Mesothelial cell of epicardium (in vitro differentiated cells): ENCODE results near the gene FAM184A. TPM values are rescaled to one million over a fixed set of nuclear protein-coding genes. Genes with fewer than 3 reads are reported as not detected.

ENCODE experiments used
- DNase-seq, 2 experiments: peaks; one replicate each; pipeline ENCODE4 v3.0.0; 2021; ENCODE audit warnings: low spot score in 2 of 2; ENCODE audit not compliant: unreplicated experiment in 2 of 2
- H3K27ac Mint-ChIP-seq: 2 replicates; pipeline ENCODE4 v1.8.0; 2021; ENCODE audit warnings: mixed read lengths
- H3K27me3 Mint-ChIP-seq: 2 replicates; pipeline ENCODE4 v1.8.0; 2021; ENCODE audit warnings: low read depth, mixed read lengths
- H3K36me3 Mint-ChIP-seq: 2 replicates; pipeline ENCODE4 v1.8.0; 2021; ENCODE audit warnings: mixed read lengths
- H3K4me1 Mint-ChIP-seq: 2 replicates; pipeline ENCODE4 v1.8.0; 2021; ENCODE audit warnings: mixed read lengths
- H3K4me3 Mint-ChIP-seq: 2 replicates; pipeline ENCODE4 v1.8.0; 2021; ENCODE audit warnings: mild to moderate bottlenecking, moderate library complexity, mixed read lengths
- H3K9me3 Mint-ChIP-seq: 2 replicates; pipeline ENCODE4 v1.8.0; 2021; ENCODE audit warnings: mixed read lengths
- CTCF ChIP-seq: fragments of 200-600 bp; sonication (generic); IDR thresholded peaks from one replicate; pipeline ENCODE4 v1.5.0; 2021; ENCODE audit warnings: antibody characterized with exemption; ENCODE audit not compliant: unreplicated experiment
- total RNA-seq: library from RNA; stranded (reverse); gene quantifications from 3 replicates; pipeline ENCODE4 v1.2.1, GENCODE V29; 2021

Gene FAM184A
- total RNA-seq, 1 donor from 2014 or later, result 4.1 TPM

- no peaks in the 10 kb centered on the region for H3K9me3 Mint-ChIP-seq
- H3K36me3 Mint-ChIP-seq, result no peaks in the 10 kb centered on the region
Observed at GRCh38 chr6:118965843-118966370, 112.6 kb downstream of the FAM184A start.

GRCh38 chr6:118965371-118965770 lies 113.1 kb downstream of the FAM184A start:
- Mint-ChIP-seq H3K27ac (no peak overlapping the region), H3K36me3 (no peaks in the 10 kb centered on the region), H3K4me1 (peaks cover 6% of the 10 kb centered on the region), H3K27me3 (no peaks in the 10 kb centered on the region), H3K4me3 (no peak overlapping the region), H3K9me3 (no peaks in the 10 kb centered on the region)
- no peak for DNase-seq
- TF ChIP-seq CTCF, result no peak

More at GRCh38 chr6:118965843-118966370, 112.6 kb downstream of the FAM184A start:
- H3K27me3 Mint-ChIP-seq, result no peaks in the 10 kb centered on the region
- no peak for DNase-seq
- no peak for TF ChIP-seq CTCF
- H3K27ac Mint-ChIP-seq, result no peak overlapping the region
- no peak overlapping the region for H3K4me3 Mint-ChIP-seq
- peaks cover 6% of the 10 kb centered on the region for H3K4me1 Mint-ChIP-seq

GRCh38 chr6:118963003-118963402 lies 115.5 kb downstream of the FAM184A start:
- no peaks in the 10 kb centered on the region for H3K27me3 Mint-ChIP-seq
- no peak overlapping the region for H3K4me3 Mint-ChIP-seq
- H3K36me3 Mint-ChIP-seq, result no peaks in the 10 kb centered on the region
- H3K4me1 Mint-ChIP-seq, result peaks cover 6% of the 10 kb centered on the region
- DNase-seq, result no peak
- no peak for TF ChIP-seq CTCF
- no peak overlapping the region for H3K27ac Mint-ChIP-seq
- no peaks in the 10 kb centered on the region for H3K9me3 Mint-ChIP-seq

- no peaks in the 10 kb centered on the region for H3K36me3 Mint-ChIP-seq
- H3K4me3 Mint-ChIP-seq, result no peak overlapping the region
- H3K27ac Mint-ChIP-seq, result no peak overlapping the region
- TF ChIP-seq CTCF, result no peak
- H3K9me3 Mint-ChIP-seq, result no peaks in the 10 kb centered on the region
- DNase-seq, result no peak
- no peaks in the 10 kb centered on the region for H3K27me3 Mint-ChIP-seq
- peaks cover 6% of the 10 kb centered on the region for H3K4me1 Mint-ChIP-seq
Observed at GRCh38 chr6:118959903-118960302, 118.6 kb downstream of the FAM184A start.

GRCh38 chr6:118953391-118953790 lies 125.1 kb downstream of the FAM184A start:
- no peak for DNase-seq
- H3K9me3 Mint-ChIP-seq, result peaks cover 27% of the 10 kb centered on the region
- H3K36me3 Mint-ChIP-seq, result peaks cover 7% of the 10 kb centered on the region
- H3K4me3 Mint-ChIP-seq, result no peak overlapping the region
- TF ChIP-seq CTCF, result no peak
- H3K27me3 Mint-ChIP-seq, result no peaks in the 10 kb centered on the region
- H3K27ac Mint-ChIP-seq, result no peak overlapping the region
- no peaks in the 10 kb centered on the region for H3K4me1 Mint-ChIP-seq

- peaks cover 7% of the 10 kb centered on the region for H3K36me3 Mint-ChIP-seq
- no peak for DNase-seq
- no peak for TF ChIP-seq CTCF
Observed at GRCh38 chr6:118952683-118953082, 125.8 kb downstream of the FAM184A start.

More at GRCh38 chr6:118952683-118953082, 125.8 kb downstream of the FAM184A start:
- H3K27me3 Mint-ChIP-seq, result no peaks in the 10 kb centered on the region
- no peak overlapping the region for H3K4me3 Mint-ChIP-seq
- peaks cover 27% of the 10 kb centered on the region for H3K9me3 Mint-ChIP-seq
- no peaks in the 10 kb centered on the region for H3K4me1 Mint-ChIP-seq
- no peak overlapping the region for H3K27ac Mint-ChIP-seq
